Body of pancreas (tissue), 4 donors: Measurements from ENCODE around the gene C5orf63. TPM values are rescaled to one million over a fixed set of nuclear protein-coding genes. Genes with fewer than 3 reads are reported as not detected.

Experiments used
- ATAC-seq: fragments of 150-250 bp; one replicate; pipeline ENCODE4 v1.9.1; 2016
- DNase-seq, 4 donors: peaks; one replicate each; pipeline ENCODE4 v3.0.0-alpha.2; 2019
- H3K27ac ChIP-seq, 4 donors: fragments of 200-600 bp; sonication (generic); 1 replicate in 3 of 4; 2 replicates in 1 of 4; pipeline versions ENCODE4 v1.5.1 to v1.6.1; 2016 to 2019; ENCODE audit warnings: mild to moderate bottlenecking in 1 of 4, mixed read lengths in 1 of 4, moderate library complexity in 1 of 4
- H3K27me3 ChIP-seq, 2 donors: fragments of 200-600 bp; sonication (generic); one replicate each; pipeline ENCODE4 v1.6.0; 2016; ENCODE audit warnings: mild to moderate bottlenecking in 1 of 2
- H3K36me3 ChIP-seq, 2 donors: fragments of 200-600 bp; sonication (generic); replicated peaks in 1 of 2; 2 replicates each; pipeline ENCODE4 v1.5.1; 2016; ENCODE audit warnings: low read depth in 2 of 2; ENCODE audit not compliant: insufficient read depth in 1 of 2
- H3K4me1 ChIP-seq: fragments of 200-600 bp; sonication (generic); one replicate; pipeline ENCODE4 v1.6.0; 2016
- H3K4me3 ChIP-seq, 2 donors: fragments of 200-600 bp; sonication (generic); 1 replicate in 1 of 2; 2 replicates in 1 of 2; pipeline ENCODE4 v1.5.1; 2016 to 2019
- H3K9me3 ChIP-seq, 3 donors: fragments of 200-600 bp; sonication (generic); 1 replicate in 2 of 3; 2 replicates in 1 of 3; pipeline ENCODE4 v1.5.1; 2016
- POLR2A ChIP-seq, 3 donors: fragments of 450-650 bp; IDR thresholded peaks; one replicate each; pipeline ENCODE4 v1.6.1; 2016; ENCODE audit warnings: antibody characterized with exemption in 3 of 3, mild to moderate bottlenecking in 2 of 3
- WGBS, 2 donors: methylation state at CpG; one replicate each; pipeline ENCODE4 v1.1.5; 2017; 5-methylcytosine and 5-hydroxymethylcytosine counted together
- intact Hi-C: fragments of 100-400 bp; cut with DNase I; formaldehyde crosslinking; loops from one replicate; pipeline ENCODE4 v1.15.1; 2023
- total RNA-seq, 2 donors: library from RNA; depleted of rRNA; stranded (reverse); fragments of >200 nt; gene quantifications; one replicate each; pipeline ENCODE4 v1.1.0, GENCODE V29; 2016
- TF ChIP-seq, protein P1 (sequence below), 7 experiments: fragments of 450-650 bp in 4 of 7; fragments of 200-600 bp in 3 of 7; sonication (generic) in 3 of 7; IDR thresholded peaks; one replicate each; pipeline ENCODE4 v1.5.1; 2016 to 2019; ENCODE audit warnings: antibody characterized with exemption in 7 of 7

Gene C5orf63
- total RNA-seq, 2 donors from 2014 or later: 0.99 to 3.9 TPM

DNA sequence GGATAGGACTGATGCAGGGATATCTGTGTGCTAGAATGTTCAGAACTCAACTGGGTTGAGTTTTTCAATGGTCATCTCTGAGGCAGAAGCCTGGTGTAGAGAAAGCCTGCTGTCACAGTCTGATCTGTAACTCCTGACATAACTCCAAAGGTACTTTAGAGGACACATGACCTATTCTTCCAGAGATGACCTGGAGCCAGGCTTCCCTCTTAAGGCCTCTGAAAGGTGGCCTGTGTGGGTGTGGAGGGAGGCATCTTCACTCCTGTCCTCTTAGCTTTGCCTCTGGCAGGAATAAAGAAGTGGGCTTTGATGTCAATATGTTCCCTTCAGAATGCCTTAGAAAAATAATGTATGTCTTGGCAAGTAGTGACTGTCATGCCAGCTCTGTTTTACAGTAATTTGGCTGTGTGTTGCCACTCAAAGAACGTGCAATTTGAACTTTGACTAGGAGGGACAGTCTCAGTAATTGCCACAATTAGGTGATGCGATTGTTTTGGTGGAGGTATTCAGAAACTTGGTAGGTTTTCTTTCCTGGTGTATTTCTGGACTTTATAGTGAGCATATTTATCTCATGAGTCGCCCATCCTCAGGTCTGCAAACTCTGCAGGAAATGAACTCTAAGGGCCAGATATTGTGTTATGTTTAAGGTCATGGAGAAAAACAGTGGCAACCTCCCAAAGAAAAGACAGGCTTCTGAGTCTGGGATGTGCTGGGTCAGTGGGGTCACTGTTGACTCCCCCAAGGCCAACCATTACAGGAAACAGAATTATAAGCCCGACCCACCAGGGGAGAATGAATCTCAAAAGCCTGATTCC is 3.2 kb upstream of the C5orf63 start:
- intact Hi-C loops: no loop called here
- TF ChIP-seq, protein P1, sequence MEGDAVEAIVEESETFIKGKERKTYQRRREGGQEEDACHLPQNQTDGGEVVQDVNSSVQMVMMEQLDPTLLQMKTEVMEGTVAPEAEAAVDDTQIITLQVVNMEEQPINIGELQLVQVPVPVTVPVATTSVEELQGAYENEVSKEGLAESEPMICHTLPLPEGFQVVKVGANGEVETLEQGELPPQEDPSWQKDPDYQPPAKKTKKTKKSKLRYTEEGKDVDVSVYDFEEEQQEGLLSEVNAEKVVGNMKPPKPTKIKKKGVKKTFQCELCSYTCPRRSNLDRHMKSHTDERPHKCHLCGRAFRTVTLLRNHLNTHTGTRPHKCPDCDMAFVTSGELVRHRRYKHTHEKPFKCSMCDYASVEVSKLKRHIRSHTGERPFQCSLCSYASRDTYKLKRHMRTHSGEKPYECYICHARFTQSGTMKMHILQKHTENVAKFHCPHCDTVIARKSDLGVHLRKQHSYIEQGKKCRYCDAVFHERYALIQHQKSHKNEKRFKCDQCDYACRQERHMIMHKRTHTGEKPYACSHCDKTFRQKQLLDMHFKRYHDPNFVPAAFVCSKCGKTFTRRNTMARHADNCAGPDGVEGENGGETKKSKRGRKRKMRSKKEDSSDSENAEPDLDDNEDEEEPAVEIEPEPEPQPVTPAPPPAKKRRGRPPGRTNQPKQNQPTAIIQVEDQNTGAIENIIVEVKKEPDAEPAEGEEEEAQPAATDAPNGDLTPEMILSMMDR (IDR thresholded peaks at IDR 0.05): no peak
- TF ChIP-seq POLR2A (IDR thresholded peaks at IDR 0.05): no peak
- H3K9me3 ChIP-seq: no peaks in the 10 kb centered on the region
- 59 to 60% methylated on average over 4 of the region's 4 CpGs for WGBS, 2 donors
- no peaks in the 10 kb centered on the region for H3K36me3 ChIP-seq
- no peak overlapping the region for H3K27ac ChIP-seq
- ATAC-seq: no peak
- no peak for DNase-seq
- H3K4me3 ChIP-seq: no peak overlapping the region
- peaks cover 7% of the 10 kb centered on the region for H3K4me1 ChIP-seq
- no peaks in the 10 kb centered on the region for H3K27me3 ChIP-seq

DNA sequence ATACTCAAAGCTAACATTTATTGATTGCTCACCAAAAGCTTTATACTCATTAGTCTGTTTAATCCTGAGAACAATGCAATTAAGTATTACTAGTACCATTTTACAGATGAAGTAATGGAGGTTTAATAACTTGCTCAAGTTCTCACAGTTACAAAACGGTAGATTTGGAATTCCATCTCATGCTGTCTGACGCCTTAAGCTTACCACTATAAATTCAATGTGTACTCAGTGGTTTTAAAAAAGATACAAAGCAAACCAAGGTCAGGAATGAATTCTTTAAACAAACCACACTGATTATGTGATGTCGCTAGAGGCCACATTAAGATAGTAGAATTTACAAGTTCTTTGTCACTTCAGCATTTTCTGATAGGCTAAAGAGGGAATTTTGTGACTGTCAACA is 1.2 kb upstream of the C5orf63 start:
- Histone ChIP-seq H3K4me1 (peaks cover 7% of the 10 kb centered on the region), H3K9me3 (no peaks in the 10 kb centered on the region), H3K4me3 (no peak overlapping the region), H3K36me3 (no peaks in the 10 kb centered on the region), H3K27me3 (no peaks in the 10 kb centered on the region), H3K27ac (no peak overlapping the region)
- ATAC-seq: no peak
- no peak for DNase-seq
- 50 to 64% methylated on average over 3 of the region's 3 CpGs for WGBS, 2 donors
- intact Hi-C loops: no loop called here
- no peak for TF ChIP-seq POLR2A (IDR thresholded peaks at IDR 0.05)
- TF ChIP-seq, protein P1 (IDR thresholded peaks at IDR 0.05): no peak

DNA sequence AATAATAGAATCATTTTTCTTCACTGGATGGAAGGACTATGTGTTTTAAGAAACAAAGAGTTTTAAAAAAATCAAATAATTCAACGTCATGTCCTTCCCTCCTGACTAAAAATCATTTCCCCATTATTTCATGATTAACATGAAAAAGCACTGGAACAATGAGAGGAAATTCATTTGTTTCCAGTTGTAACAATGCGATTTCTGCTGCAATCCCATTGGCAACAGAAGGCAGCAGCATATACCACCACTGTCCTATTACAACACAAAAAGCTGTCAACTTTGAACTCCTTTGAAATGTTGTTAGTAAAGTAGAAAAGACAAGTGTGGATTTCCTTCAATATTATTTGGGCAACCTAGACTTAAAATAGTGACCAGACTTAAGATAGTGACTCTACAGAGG is 3.1 kb downstream of the C5orf63 start:
- H3K9me3 ChIP-seq: no peaks in the 10 kb centered on the region
- intact Hi-C loops: no loop called here
- peaks cover 7% of the 10 kb centered on the region for H3K4me1 ChIP-seq
- no peak overlapping the region for H3K27ac ChIP-seq
- H3K4me3 ChIP-seq: no peak overlapping the region
- H3K27me3 ChIP-seq: no peaks in the 10 kb centered on the region
- 90 to 91% methylated on average over 2 of the region's 2 CpGs for WGBS, 2 donors
- no peak for ATAC-seq
- no peak for DNase-seq
- TF ChIP-seq POLR2A (IDR thresholded peaks at IDR 0.05): no peak
- TF ChIP-seq, protein P1 (IDR thresholded peaks at IDR 0.05): no peak
- H3K36me3 ChIP-seq: no peaks in the 10 kb centered on the region

DNA sequence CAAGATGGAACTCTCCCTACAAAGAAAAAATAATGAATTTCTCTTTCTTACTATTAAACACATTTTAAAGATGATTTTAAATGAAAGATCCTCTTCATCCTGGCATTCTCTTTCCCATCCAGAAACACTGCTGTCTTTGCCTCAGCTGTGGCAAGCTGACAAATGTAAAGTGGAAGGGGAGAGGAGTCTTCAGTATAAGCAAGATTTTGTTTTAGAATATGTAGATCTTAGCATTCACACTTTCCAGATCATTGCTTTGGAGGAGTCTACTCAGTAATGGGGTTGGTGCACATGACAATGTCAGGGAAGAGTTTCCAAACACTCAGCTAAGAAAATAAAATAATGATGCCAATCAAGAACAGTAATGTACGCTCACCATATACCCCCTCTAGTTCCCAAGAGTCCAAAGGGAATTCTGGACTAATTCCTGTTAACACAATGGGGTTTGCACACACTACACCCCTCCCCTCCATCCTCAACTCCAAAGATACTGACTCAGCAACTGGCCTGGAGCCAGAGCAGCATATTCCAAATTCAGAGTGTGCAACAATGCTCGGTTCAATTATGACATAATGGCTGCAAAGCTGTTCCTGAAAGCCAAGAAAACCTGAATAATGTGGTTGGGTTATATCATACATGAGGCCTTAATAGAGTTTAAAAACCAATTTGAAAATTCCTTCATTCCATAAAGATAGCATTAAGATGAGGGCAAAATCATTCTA is 4.6 kb downstream of the C5orf63 start:
- ATAC-seq (no peak), DNase-seq (no peak)
- intact Hi-C loops: no loop called here
- WGBS, 2 donors: 63 to 71% methylated on average over 2 of the region's 2 CpGs
- TF ChIP-seq, protein P1 (IDR thresholded peaks at IDR 0.05): no peak
- no peak for TF ChIP-seq POLR2A (IDR thresholded peaks at IDR 0.05)
- Histone ChIP-seq H3K4me3 (no peak overlapping the region), H3K27ac (no peak overlapping the region), H3K27me3 (no peaks in the 10 kb centered on the region), H3K36me3 (no peaks in the 10 kb centered on the region), H3K9me3 (no peaks in the 10 kb centered on the region), H3K4me1 (peaks cover 7% of the 10 kb centered on the region)
